OCI-M1 (cell line): Measurements from ENCODE around the gene LIMD2.
A peak's percentile ranks its signal among the peaks of the same experiment; 100 is the strongest.

Source experiments
- DNase-seq: peaks from one replicate; lab custom pipeline; 2025; lab: John Stamatoyannopoulos, UW

Gene LIMD2

GRCh38 chr17:63681530-63681929 is 18.4 kb downstream of the LIMD2 start:
- no peak for DNase-seq

GRCh38 chr17:63680700-63681099 is 19.2 kb downstream of the LIMD2 start:
- no peak for DNase-seq

- DNase-seq: no peak
These were observed 20.7 kb downstream of the LIMD2 start for GRCh38 chr17:63679214-63679613.

GRCh38 chr17:63676584-63676983 is 23.3 kb downstream of the LIMD2 start:
- DNase-seq: no peak

- peak; percentile 94 for DNase-seq
These were observed 24.0 kb downstream of the LIMD2 start for GRCh38 chr17:63675607-63676546.

GRCh38 chr17:63675231-63675606 is 24.7 kb downstream of the LIMD2 start:
- peak; percentile 62 for DNase-seq

- DNase-seq: no peak
These were observed 27.1 kb downstream of the LIMD2 start for GRCh38 chr17:63672856-63673255.

GRCh38 chr17:63665527-63666214 is 34.3 kb downstream of the LIMD2 start:
- DNase-seq: peak; percentile 23

GRCh38 chr17:63659850-63660249 is 40.1 kb downstream of the LIMD2 start:
- no peak for DNase-seq

- no peak for DNase-seq
These were observed 41.6 kb downstream of the LIMD2 start for GRCh38 chr17:63658366-63658765.

- no peak for DNase-seq
These were observed 42.1 kb downstream of the LIMD2 start for GRCh38 chr17:63657786-63658185.

GRCh38 chr17:63653050-63653449 is 46.9 kb downstream of the LIMD2 start:
- DNase-seq: no peak

GRCh38 chr17:63652106-63652505 is 47.8 kb downstream of the LIMD2 start:
- no peak for DNase-seq

- DNase-seq: no peak
These were observed 50.1 kb downstream of the LIMD2 start for GRCh38 chr17:63649813-63650212.

- no peak for DNase-seq
These were observed 52.0 kb downstream of the LIMD2 start for GRCh38 chr17:63647936-63648335.

- no peak for DNase-seq
These were observed 52.7 kb downstream of the LIMD2 start for GRCh38 chr17:63647065-63647725.

GRCh38 chr17:63646488-63646806 is 53.5 kb downstream of the LIMD2 start:
- no peak for DNase-seq
